OCI-LY3 (cell line): ENCODE results near the gene HEY2.

Experiments
- H2AFZ ChIP-seq: fragments of 200-600, 300-600 bp; shearing (Covaris generic); 2 replicates; pipeline ENCODE4 v1.6.0; 2014; ENCODE audit warnings: antibody characterized with exemption, low read depth, low read length
- H3K27ac ChIP-seq: fragments of 200-600, 300-600 bp; sonication (generic); 2 replicates; pipeline ENCODE4 v1.5.1; 2014; ENCODE audit warnings: mild to moderate bottlenecking, low read length, moderate library complexity, mixed read lengths
- H3K27me3 ChIP-seq: fragments of 200-600, 300-600 bp; sonication (generic); 2 replicates; pipeline ENCODE4 v1.6.1; 2014; ENCODE audit warnings: low read depth, low read length, mixed read lengths
- H3K36me3 ChIP-seq: fragments of 200-600, 300-600 bp; sonication (generic); replicated peaks from 2 replicates; pipeline ENCODE3; 2014; ENCODE audit warnings: low read depth, low read length, mixed read lengths
- H3K4me1 ChIP-seq: fragments of 300-600, 200-600 bp; sonication (generic); 2 replicates; pipeline ENCODE4 v1.6.1; 2014; ENCODE audit warnings: low read length, mixed read lengths
- H3K4me2 ChIP-seq: fragments of 200-600, 300-600 bp; sonication (generic); 2 replicates; pipeline ENCODE4 v1.6.1; 2014; ENCODE audit warnings: low read length, mixed read lengths
- H3K4me3 ChIP-seq: fragments of 300-600, 200-600 bp; sonication (generic); 2 replicates; pipeline ENCODE4 v1.5.1; 2014; ENCODE audit warnings: antibody characterized with exemption, mild to moderate bottlenecking, low read length, moderate library complexity
- H3K79me2 ChIP-seq: fragments of 300-600, 200-600 bp; shearing (Covaris generic); 2 replicates; pipeline ENCODE4 v1.6.1; 2014; ENCODE audit warnings: mild to moderate bottlenecking, low read length, mixed read lengths
- H3K9ac ChIP-seq: fragments of 300-600, 200-600 bp; shearing (Covaris generic); 2 replicates; pipeline ENCODE4 v1.6.0; 2014; ENCODE audit warnings: mild to moderate bottlenecking, low read length, moderate library complexity
- H3K9me3 ChIP-seq: fragments of 200-600, 300-600 bp; shearing (Covaris generic); 2 replicates; pipeline ENCODE4 v1.6.1; 2014; ENCODE audit warnings: low read length, mixed read lengths; ENCODE audit not compliant: insufficient read depth
- H4K20me1 ChIP-seq: fragments of 200-600, 300-600 bp; sonication (generic); 2 replicates; pipeline ENCODE4 v1.6.1; 2016; ENCODE audit warnings: low read length, mixed read lengths; ENCODE audit not compliant: insufficient read depth
- EZH2phosphoT487 ChIP-seq: fragments of 200-600 bp; shearing (Covaris generic); IDR thresholded peaks from 2 replicates; pipeline ENCODE4 v1.6.1; 2018; ENCODE audit warnings: antibody characterized with exemption, mixed run types, low read depth
- TF ChIP-seq, protein P1 (sequence below): fragments of 200-600, 300-600 bp; sonication (generic); IDR thresholded peaks from 2 replicates; pipeline ENCODE4 v1.5.1; 2014; ENCODE audit warnings: antibody characterized with exemption, low read length, low read depth

HEY2 gene

GRCh38 chr6:125718109-125718508 lies 31.3 kb upstream of the HEY2 start:
- Histone ChIP-seq H3K27ac (no peak overlapping the region), H3K4me2 (peak overlapping the region; percentile 59), H2AFZ (no peak overlapping the region), H3K27me3 (peaks cover 37% of the 10 kb centered on the region), H3K36me3 (no peaks in the 10 kb centered on the region), H3K9ac (no peak overlapping the region), H3K4me3 (0 out of 2 replicates have a peak overlapping the region, but pooled peaks have one; percentile 28), H3K79me2 (no peaks in the 10 kb centered on the region), H4K20me1 (no peaks in the 10 kb centered on the region), H3K4me1 (peaks cover 29% of the 10 kb centered on the region), H3K9me3 (no peaks in the 10 kb centered on the region)
- TF ChIP-seq, protein P1, sequence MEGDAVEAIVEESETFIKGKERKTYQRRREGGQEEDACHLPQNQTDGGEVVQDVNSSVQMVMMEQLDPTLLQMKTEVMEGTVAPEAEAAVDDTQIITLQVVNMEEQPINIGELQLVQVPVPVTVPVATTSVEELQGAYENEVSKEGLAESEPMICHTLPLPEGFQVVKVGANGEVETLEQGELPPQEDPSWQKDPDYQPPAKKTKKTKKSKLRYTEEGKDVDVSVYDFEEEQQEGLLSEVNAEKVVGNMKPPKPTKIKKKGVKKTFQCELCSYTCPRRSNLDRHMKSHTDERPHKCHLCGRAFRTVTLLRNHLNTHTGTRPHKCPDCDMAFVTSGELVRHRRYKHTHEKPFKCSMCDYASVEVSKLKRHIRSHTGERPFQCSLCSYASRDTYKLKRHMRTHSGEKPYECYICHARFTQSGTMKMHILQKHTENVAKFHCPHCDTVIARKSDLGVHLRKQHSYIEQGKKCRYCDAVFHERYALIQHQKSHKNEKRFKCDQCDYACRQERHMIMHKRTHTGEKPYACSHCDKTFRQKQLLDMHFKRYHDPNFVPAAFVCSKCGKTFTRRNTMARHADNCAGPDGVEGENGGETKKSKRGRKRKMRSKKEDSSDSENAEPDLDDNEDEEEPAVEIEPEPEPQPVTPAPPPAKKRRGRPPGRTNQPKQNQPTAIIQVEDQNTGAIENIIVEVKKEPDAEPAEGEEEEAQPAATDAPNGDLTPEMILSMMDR: no peak
- no peak for TF ChIP-seq EZH2phosphoT487

DNA sequence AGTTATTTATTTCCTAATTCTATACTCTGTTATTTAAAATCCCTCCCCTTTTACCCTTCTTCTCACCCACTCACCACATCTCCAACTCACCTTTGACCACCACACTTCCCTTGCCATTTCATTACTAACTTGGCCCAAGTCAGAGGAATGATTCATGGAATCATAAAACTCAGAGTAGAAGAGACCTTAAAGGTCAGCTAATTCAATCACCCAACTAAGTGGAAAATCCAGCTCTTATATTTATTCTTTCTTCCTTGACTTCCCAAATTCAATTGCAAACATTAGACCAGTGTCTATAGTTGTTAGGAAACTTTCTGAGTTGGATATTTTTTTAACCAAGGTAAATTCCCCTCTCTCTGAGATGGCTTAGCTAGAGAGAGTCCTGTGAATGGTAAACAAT lies 26.5 kb upstream of the HEY2 start:
- H3K9ac ChIP-seq: no peak overlapping the region
- no peaks in the 10 kb centered on the region for H3K79me2 ChIP-seq
- no peak overlapping the region for H3K4me2 ChIP-seq

GRCh38 chr6:125727216-125727615 lies 22.2 kb upstream of the HEY2 start:
- no peak overlapping the region for H3K27ac ChIP-seq

More for the DNA sequence above, 26.5 kb upstream of the HEY2 start:
- Histone ChIP-seq H2AFZ (no peak overlapping the region), H3K27ac (no peak overlapping the region), H3K36me3 (no peaks in the 10 kb centered on the region), H3K4me1 (peaks cover 4% of the 10 kb centered on the region), H3K4me3 (no peak overlapping the region), H3K9me3 (no peaks in the 10 kb centered on the region), H4K20me1 (no peaks in the 10 kb centered on the region), H3K27me3 (peaks cover 32% of the 10 kb centered on the region)
- no peak for TF ChIP-seq EZH2phosphoT487
- TF ChIP-seq, protein P1: no peak

GRCh38 chr6:125728739-125729138 lies 20.7 kb upstream of the HEY2 start:
- H3K27ac ChIP-seq: no peak overlapping the region
- H3K36me3 ChIP-seq: no peaks in the 10 kb centered on the region
- H2AFZ ChIP-seq: no peak overlapping the region
- no peak for TF ChIP-seq EZH2phosphoT487
- TF ChIP-seq, protein P1: no peak
- no peak overlapping the region for H3K9ac ChIP-seq
- H3K9me3 ChIP-seq: no peaks in the 10 kb centered on the region
- peaks cover 25% of the 10 kb centered on the region; the same call in 1 of the 2 replicates for H3K27me3 ChIP-seq
- H3K4me1 ChIP-seq: no peaks in the 10 kb centered on the region
- no peak overlapping the region for H3K4me3 ChIP-seq
- no peaks in the 10 kb centered on the region for H4K20me1 ChIP-seq
- H3K4me2 ChIP-seq: no peak overlapping the region
- H3K79me2 ChIP-seq: no peaks in the 10 kb centered on the region

More at GRCh38 chr6:125727216-125727615, 22.2 kb upstream of the HEY2 start:
- Histone ChIP-seq H3K9me3 (no peaks in the 10 kb centered on the region), H2AFZ (no peak overlapping the region), H3K4me1 (no peaks in the 10 kb centered on the region), H3K79me2 (no peaks in the 10 kb centered on the region), H3K36me3 (no peaks in the 10 kb centered on the region), H3K4me2 (no peak overlapping the region), H3K9ac (no peak overlapping the region), H4K20me1 (no peaks in the 10 kb centered on the region), H3K27me3 (peaks cover 30% of the 10 kb centered on the region; the same call in 1 of the 2 replicates), H3K4me3 (no peak overlapping the region)
- TF ChIP-seq, protein P1: no peak
- no peak for TF ChIP-seq EZH2phosphoT487
